DOHH2 (cell line): ENCODE data around the gene ANKS1B.

Experiments used
- H3F3A ChIP-seq: fragments of 200-600 bp; sonication (generic), shearing (Covaris generic); 2 replicates; pipeline ENCODE4 v1.6.0; 2016; ENCODE audit warnings: antibody characterized with exemption, mild to moderate bottlenecking; ENCODE audit not compliant: control insufficient read depth, insufficient read depth
- H3K27ac ChIP-seq: fragments of 200-600 bp; sonication (generic); 2 replicates; pipeline ENCODE4 v1.5.1; 2014; ENCODE audit warnings: low read depth, mild to moderate bottlenecking, low read length, moderate library complexity
- H3K27me3 ChIP-seq: fragments of 200-600 bp; sonication (generic); 2 replicates; pipeline ENCODE4 v1.6.1; 2014; ENCODE audit warnings: mild to moderate bottlenecking, low read length, mixed read lengths; ENCODE audit not compliant: control insufficient read depth
- H3K36me3 ChIP-seq: fragments of 200-600 bp; sonication (generic); 2 replicates; pipeline ENCODE4 v1.6.1; 2014; ENCODE audit warnings: mild to moderate bottlenecking, low read length, moderate library complexity, mixed read lengths; ENCODE audit not compliant: control insufficient read depth
- H3K4me1 ChIP-seq: fragments of 200-600 bp; sonication (generic); 2 replicates; pipeline ENCODE4 v1.6.1; 2014; ENCODE audit warnings: mild to moderate bottlenecking, low read length, mixed read lengths; ENCODE audit not compliant: control insufficient read depth
- H3K4me2 ChIP-seq: fragments of 200-600 bp; sonication (generic); 2 replicates; pipeline ENCODE4 v1.6.0; 2014; ENCODE audit warnings: mild to moderate bottlenecking, low read length, moderate library complexity
- H3K4me3 ChIP-seq: fragments of 200-600 bp; sonication (generic); 2 replicates; pipeline ENCODE4 v1.5.1; 2014; ENCODE audit warnings: mild to moderate bottlenecking, low read length, mixed read lengths
- H3K79me2 ChIP-seq: fragments of 200-600 bp; sonication (generic); 2 replicates; pipeline ENCODE4 v1.6.1; 2014; ENCODE audit warnings: mild to moderate bottlenecking, low read length, mixed read lengths; ENCODE audit not compliant: control insufficient read depth
- H3K9me2 ChIP-seq: fragments of 200-600 bp; sonication (generic); replicated peaks from 2 replicates; pipeline ENCODE4 v1.6.1; 2014; ENCODE audit warnings: mild to moderate bottlenecking, low read length, mixed read lengths; ENCODE audit not compliant: control insufficient read depth
- H3K9me3 ChIP-seq: fragments of 200-600 bp; sonication (generic); 2 replicates; pipeline ENCODE4 v1.6.1; 2014; ENCODE audit warnings: antibody characterized with exemption, low read length, mixed read lengths; ENCODE audit not compliant: control insufficient read depth, insufficient read depth
- H4K20me1 ChIP-seq: fragments of 200-600 bp; sonication (generic); 2 replicates; pipeline ENCODE4 v1.6.0; 2014; ENCODE audit warnings: low read depth, mild to moderate bottlenecking, antibody characterized with exemption, low read length, moderate library complexity; ENCODE audit not compliant: control insufficient read depth, insufficient read depth
- EZH2phosphoT487 ChIP-seq: fragments of 200-600 bp; sonication (generic); IDR thresholded peaks from 2 replicates; pipeline ENCODE4 v1.6.1; 2017; ENCODE audit warnings: borderline replicate concordance, mild to moderate bottlenecking, antibody characterized with exemption, low read length, moderate library complexity, mixed read lengths
- TF ChIP-seq, protein P1 (sequence below): fragments of 200-600 bp; sonication (generic); IDR thresholded peaks from one replicate; pipeline ENCODE4 v1.5.1; 2014; ENCODE audit warnings: antibody characterized with exemption, mild to moderate bottlenecking, low read depth, low read length; ENCODE audit not compliant: poor library complexity, severe bottlenecking

Gene ANKS1B

GRCh38 chr12:99111600-99111999 is 873.1 kb downstream of the ANKS1B start:
- no peak overlapping the region for H3K4me2 ChIP-seq
- no peaks in the 10 kb centered on the region for H3K27me3 ChIP-seq
- H3F3A ChIP-seq = no peaks in the 10 kb centered on the region
- no peaks in the 10 kb centered on the region for H3K4me1 ChIP-seq
- H3K27ac ChIP-seq = no peak overlapping the region
- no peaks in the 10 kb centered on the region for H4K20me1 ChIP-seq
- H3K9me3 ChIP-seq = peaks cover 4% of the 10 kb centered on the region; the same call in 1 of the 2 replicates
- H3K9me2 ChIP-seq = no peaks in the 10 kb centered on the region
- H3K4me3 ChIP-seq = no peak overlapping the region
- no peaks in the 10 kb centered on the region for H3K79me2 ChIP-seq
- no peaks in the 10 kb centered on the region for H3K36me3 ChIP-seq
- TF ChIP-seq, protein P1, sequence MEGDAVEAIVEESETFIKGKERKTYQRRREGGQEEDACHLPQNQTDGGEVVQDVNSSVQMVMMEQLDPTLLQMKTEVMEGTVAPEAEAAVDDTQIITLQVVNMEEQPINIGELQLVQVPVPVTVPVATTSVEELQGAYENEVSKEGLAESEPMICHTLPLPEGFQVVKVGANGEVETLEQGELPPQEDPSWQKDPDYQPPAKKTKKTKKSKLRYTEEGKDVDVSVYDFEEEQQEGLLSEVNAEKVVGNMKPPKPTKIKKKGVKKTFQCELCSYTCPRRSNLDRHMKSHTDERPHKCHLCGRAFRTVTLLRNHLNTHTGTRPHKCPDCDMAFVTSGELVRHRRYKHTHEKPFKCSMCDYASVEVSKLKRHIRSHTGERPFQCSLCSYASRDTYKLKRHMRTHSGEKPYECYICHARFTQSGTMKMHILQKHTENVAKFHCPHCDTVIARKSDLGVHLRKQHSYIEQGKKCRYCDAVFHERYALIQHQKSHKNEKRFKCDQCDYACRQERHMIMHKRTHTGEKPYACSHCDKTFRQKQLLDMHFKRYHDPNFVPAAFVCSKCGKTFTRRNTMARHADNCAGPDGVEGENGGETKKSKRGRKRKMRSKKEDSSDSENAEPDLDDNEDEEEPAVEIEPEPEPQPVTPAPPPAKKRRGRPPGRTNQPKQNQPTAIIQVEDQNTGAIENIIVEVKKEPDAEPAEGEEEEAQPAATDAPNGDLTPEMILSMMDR = no peak
- no peak for TF ChIP-seq EZH2phosphoT487

- Histone ChIP-seq H4K20me1 (no peaks in the 10 kb centered on the region), H3K79me2 (no peaks in the 10 kb centered on the region), H3K4me3 (no peak overlapping the region), H3F3A (no peaks in the 10 kb centered on the region), H3K9me3 (peaks cover 1% of the 10 kb centered on the region; the same call in 1 of the 2 replicates), H3K27me3 (no peaks in the 10 kb centered on the region), H3K9me2 (no peaks in the 10 kb centered on the region), H3K27ac (no peak overlapping the region), H3K4me2 (no peak overlapping the region), H3K4me1 (no peaks in the 10 kb centered on the region), H3K36me3 (no peaks in the 10 kb centered on the region)
- TF ChIP-seq, protein P1 = no peak
- no peak for TF ChIP-seq EZH2phosphoT487
These were observed 873.9 kb downstream of the ANKS1B start for GRCh38 chr12:99110868-99111267.

GRCh38 chr12:99110212-99110611 is 874.5 kb downstream of the ANKS1B start:
- H3K9me3 ChIP-seq = no peaks in the 10 kb centered on the region
- H3K27ac ChIP-seq = no peak overlapping the region
- H3K27me3 ChIP-seq = no peaks in the 10 kb centered on the region
- H3K36me3 ChIP-seq = no peaks in the 10 kb centered on the region
- H3K4me1 ChIP-seq = no peaks in the 10 kb centered on the region
- no peak overlapping the region for H3K4me2 ChIP-seq
- H3K79me2 ChIP-seq = no peaks in the 10 kb centered on the region
- H3K4me3 ChIP-seq = no peak overlapping the region
- H3F3A ChIP-seq = no peaks in the 10 kb centered on the region
- TF ChIP-seq EZH2phosphoT487 = no peak
- TF ChIP-seq, protein P1 = no peak
- no peaks in the 10 kb centered on the region for H3K9me2 ChIP-seq
- H4K20me1 ChIP-seq = no peaks in the 10 kb centered on the region
